ENCODE measurements around the gene CLRN3. TPM values are rescaled to one million over a fixed set of nuclear protein-coding genes. Genes with fewer than 3 reads are reported as not detected.

Gene CLRN3
- total and polyA plus RNA-seq, 2 of the 8 experiments (the other 6 are each of a cell fraction or from before 2014, with no cell fraction given): not detected

- no peak for TF ChIP-seq CHD7 (IDR thresholded peaks at IDR 0.05; ENCODE audit: insufficient replicate concordance, low read length)
- TF ChIP-seq SIX5 (IDR thresholded peaks at IDR 0.05; ENCODE audit: low read depth, low read length): no peak
- no peak for TF ChIP-seq HDAC6 (IDR thresholded peaks at IDR 0.05; ENCODE audit: low read depth, low read length)
- no peak for TF ChIP-seq ATF2 (IDR thresholded peaks at IDR 0.05; ENCODE audit: low read length)
- no peak for TF ChIP-seq TAF1 (IDR thresholded peaks at IDR 0.05; ENCODE audit: low read depth, low read length)
- no peak for TF ChIP-seq POLR2AphosphoS5 (IDR thresholded peaks at IDR 0.05; ENCODE audit: low read depth, low read length)
- TF ChIP-seq MAX (IDR thresholded peaks at IDR 0.05): no peak
These were observed 3.8 kb upstream of the CLRN3 start (continued) for GRCh38 chr10:127896590-127896989.

Data from H1 (cell line).